OCI-LY1 (cell line): ENCODE data around the gene YWHAH.

Source experiments
- H2AFZ ChIP-seq: fragments of 200-600 bp; sonication (generic), shearing (Covaris generic); 2 replicates; pipeline ENCODE4 v1.6.0; 2014; ENCODE audit warnings: antibody characterized with exemption, mild to moderate bottlenecking, low read length
- H3F3A ChIP-seq: fragments of 200-600 bp; sonication (generic), shearing (Covaris generic); 2 replicates; pipeline ENCODE4 v1.6.0; 2014; ENCODE audit warnings: mild to moderate bottlenecking, antibody characterized with exemption, low read length, moderate library complexity; ENCODE audit not compliant: insufficient read depth
- H3K27ac ChIP-seq: fragments of 200-600 bp; sonication (generic); 2 replicates; pipeline ENCODE4 v1.5.1; 2014; ENCODE audit warnings: low read length, mixed run types, mild to moderate bottlenecking, low read depth; ENCODE audit not compliant: poor library complexity, severe bottlenecking
- H3K27me3 ChIP-seq: fragments of 200-600 bp; sonication (generic); 2 replicates; pipeline ENCODE4 v1.6.0; 2014; ENCODE audit warnings: antibody characterized with exemption, mild to moderate bottlenecking, low read length, moderate library complexity; ENCODE audit not compliant: insufficient read depth
- H3K36me3 ChIP-seq: fragments of 200-600 bp; sonication (generic); 2 replicates; pipeline ENCODE4 v1.6.1; 2014; ENCODE audit warnings: mild to moderate bottlenecking, antibody characterized with exemption, low read length, moderate library complexity, mixed read lengths; ENCODE audit not compliant: insufficient read depth
- H3K4me1 ChIP-seq: fragments of 200-600 bp; sonication (generic); 2 replicates; pipeline ENCODE4 v1.5.1; 2014; ENCODE audit warnings: mild to moderate bottlenecking, low read length, moderate library complexity; ENCODE audit not compliant: insufficient read depth, severe bottlenecking
- H3K4me2 ChIP-seq: fragments of 200-600 bp; sonication (generic), shearing (Covaris generic); 2 replicates; pipeline ENCODE4 v1.6.1; 2014; ENCODE audit warnings: low read length
- H3K4me3 ChIP-seq: fragments of 200-600 bp; sonication (generic); 2 replicates; pipeline ENCODE4 v1.5.1; 2014; ENCODE audit warnings: low read length, low read depth, mild to moderate bottlenecking, mixed read lengths; ENCODE audit not compliant: poor library complexity, severe bottlenecking
- H3K79me2 ChIP-seq: fragments of 200-600 bp; shearing (Covaris generic); 2 replicates; pipeline ENCODE4 v1.6.1; 2016; ENCODE audit warnings: mixed run types, low read length, mixed read lengths; ENCODE audit not compliant: insufficient read depth
- H3K9ac ChIP-seq: fragments of 200-600 bp; sonication (generic), shearing (Covaris generic); 2 replicates; pipeline ENCODE4 v1.6.1; 2014; ENCODE audit warnings: mild to moderate bottlenecking, low read length, mixed read lengths
- H3K9me2 ChIP-seq: fragments of 200-600 bp; sonication (generic), shearing (Covaris generic); 2 replicates; pipeline ENCODE4 v1.6.1; 2014; ENCODE audit warnings: low read depth, mild to moderate bottlenecking, low read length, mixed read lengths
- H3K9me3 ChIP-seq: fragments of 200-600 bp; shearing (Covaris generic); 2 replicates; pipeline ENCODE4 v1.6.1; 2014; ENCODE audit warnings: low read length, mixed read lengths
- H4K20me1 ChIP-seq: fragments of 200-600 bp; sonication (generic), shearing (Covaris generic); 2 replicates; pipeline ENCODE4 v1.6.0; 2016; ENCODE audit warnings: mild to moderate bottlenecking, low read length; ENCODE audit not compliant: insufficient read depth
- CTCF ChIP-seq: fragments of 200-600 bp; sonication (generic), shearing (Covaris generic); IDR thresholded peaks from 2 replicates; pipeline ENCODE4 v1.5.1; 2017; ENCODE audit warnings: mild to moderate bottlenecking, antibody characterized with exemption, low read length, moderate library complexity, mixed read lengths
- EZH2 ChIP-seq: fragments of 200-600 bp; sonication (generic), shearing (Covaris generic); IDR thresholded peaks from 2 replicates; pipeline ENCODE4 v1.8.0; 2017; ENCODE audit warnings: borderline replicate concordance, mixed run types, mild to moderate bottlenecking, antibody characterized with exemption, low read length, moderate library complexity, mixed read lengths

Gene YWHAH

GRCh38 chr22:31921106-31921505 is 23.2 kb upstream of the YWHAH start:
- Histone ChIP-seq H3K27me3 (no peaks in the 10 kb centered on the region; the same call in none of the 2 replicates), H3F3A (no peaks in the 10 kb centered on the region)
- TF ChIP-seq CTCF (no peak), EZH2 (no peak)

GRCh38 chr22:31922534-31922933 is 21.8 kb upstream of the YWHAH start:
- no peak overlapping the region for H3K4me3 ChIP-seq
- no peaks in the 10 kb centered on the region for H3K9me3 ChIP-seq
- H4K20me1 ChIP-seq = no peaks in the 10 kb centered on the region
- H3K36me3 ChIP-seq = no peaks in the 10 kb centered on the region
- no peaks in the 10 kb centered on the region for H3K4me1 ChIP-seq
- no peaks in the 10 kb centered on the region; the same call in none of the 2 replicates for H3K27me3 ChIP-seq
- no peak overlapping the region for H2AFZ ChIP-seq
- H3K79me2 ChIP-seq = no peaks in the 10 kb centered on the region
- H3K9me2 ChIP-seq = no peaks in the 10 kb centered on the region
- H3K27ac ChIP-seq = no peak overlapping the region
- H3K9ac ChIP-seq = no peak overlapping the region
- TF ChIP-seq EZH2 = no peak
- no peak for TF ChIP-seq CTCF
- no peaks in the 10 kb centered on the region for H3F3A ChIP-seq
- H3K4me2 ChIP-seq = no peak overlapping the region

More at GRCh38 chr22:31921106-31921505, 23.2 kb upstream of the YWHAH start:
- Histone ChIP-seq H3K79me2 (no peaks in the 10 kb centered on the region), H4K20me1 (no peaks in the 10 kb centered on the region), H3K4me3 (no peak overlapping the region), H3K36me3 (no peaks in the 10 kb centered on the region), H3K4me1 (no peaks in the 10 kb centered on the region), H2AFZ (no peak overlapping the region), H3K27ac (no peak overlapping the region), H3K9me2 (no peaks in the 10 kb centered on the region), H3K9me3 (no peaks in the 10 kb centered on the region), H3K9ac (no peak overlapping the region), H3K4me2 (no peak overlapping the region)

- no peak overlapping the region for H3K4me3 ChIP-seq
- H3K27ac ChIP-seq = no peak overlapping the region
- H3K27me3 ChIP-seq = no peaks in the 10 kb centered on the region; the same call in none of the 2 replicates
- H4K20me1 ChIP-seq = no peaks in the 10 kb centered on the region
- TF ChIP-seq CTCF (no peak), EZH2 (no peak)
- no peak overlapping the region for H3K9ac ChIP-seq
- no peaks in the 10 kb centered on the region for H3K79me2 ChIP-seq
- H3K36me3 ChIP-seq = no peaks in the 10 kb centered on the region
- no peaks in the 10 kb centered on the region for H3K4me1 ChIP-seq
- no peaks in the 10 kb centered on the region for H3K9me3 ChIP-seq
- no peaks in the 10 kb centered on the region for H3F3A ChIP-seq
- H3K4me2 ChIP-seq = no peak overlapping the region
- no peaks in the 10 kb centered on the region for H3K9me2 ChIP-seq
- H2AFZ ChIP-seq = no peak overlapping the region
Observed at GRCh38 chr22:31923136-31923535, 21.2 kb upstream of the YWHAH start.
